Measurements from ENCODE around the gene HEPHL1.

Gene HEPHL1

DNA sequence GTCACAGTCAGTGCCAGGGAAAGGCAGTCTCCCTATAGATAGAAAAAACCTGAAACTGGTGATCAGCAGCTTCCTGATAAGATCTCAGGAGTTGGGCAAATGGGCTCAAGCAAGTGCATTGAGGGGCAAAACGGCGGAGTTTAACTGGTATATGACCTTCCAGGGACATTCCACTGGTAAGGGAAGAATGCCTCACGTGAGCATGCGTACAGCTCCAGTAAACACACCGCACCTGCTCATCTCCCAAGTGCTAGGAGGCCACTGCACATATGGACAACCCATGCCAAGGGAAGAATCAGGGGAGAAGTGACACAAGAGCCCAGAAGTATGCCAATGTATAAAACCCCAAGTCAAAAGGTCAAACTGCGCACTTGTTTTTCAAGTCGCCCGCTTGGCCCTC is 11.6 kb downstream of the HEPHL1 start:
- no peak for TF ChIP-seq POLR2AphosphoS5 (IDR thresholded peaks at IDR 0.05; ENCODE audit: low read depth)
- TF ChIP-seq, protein P1, sequence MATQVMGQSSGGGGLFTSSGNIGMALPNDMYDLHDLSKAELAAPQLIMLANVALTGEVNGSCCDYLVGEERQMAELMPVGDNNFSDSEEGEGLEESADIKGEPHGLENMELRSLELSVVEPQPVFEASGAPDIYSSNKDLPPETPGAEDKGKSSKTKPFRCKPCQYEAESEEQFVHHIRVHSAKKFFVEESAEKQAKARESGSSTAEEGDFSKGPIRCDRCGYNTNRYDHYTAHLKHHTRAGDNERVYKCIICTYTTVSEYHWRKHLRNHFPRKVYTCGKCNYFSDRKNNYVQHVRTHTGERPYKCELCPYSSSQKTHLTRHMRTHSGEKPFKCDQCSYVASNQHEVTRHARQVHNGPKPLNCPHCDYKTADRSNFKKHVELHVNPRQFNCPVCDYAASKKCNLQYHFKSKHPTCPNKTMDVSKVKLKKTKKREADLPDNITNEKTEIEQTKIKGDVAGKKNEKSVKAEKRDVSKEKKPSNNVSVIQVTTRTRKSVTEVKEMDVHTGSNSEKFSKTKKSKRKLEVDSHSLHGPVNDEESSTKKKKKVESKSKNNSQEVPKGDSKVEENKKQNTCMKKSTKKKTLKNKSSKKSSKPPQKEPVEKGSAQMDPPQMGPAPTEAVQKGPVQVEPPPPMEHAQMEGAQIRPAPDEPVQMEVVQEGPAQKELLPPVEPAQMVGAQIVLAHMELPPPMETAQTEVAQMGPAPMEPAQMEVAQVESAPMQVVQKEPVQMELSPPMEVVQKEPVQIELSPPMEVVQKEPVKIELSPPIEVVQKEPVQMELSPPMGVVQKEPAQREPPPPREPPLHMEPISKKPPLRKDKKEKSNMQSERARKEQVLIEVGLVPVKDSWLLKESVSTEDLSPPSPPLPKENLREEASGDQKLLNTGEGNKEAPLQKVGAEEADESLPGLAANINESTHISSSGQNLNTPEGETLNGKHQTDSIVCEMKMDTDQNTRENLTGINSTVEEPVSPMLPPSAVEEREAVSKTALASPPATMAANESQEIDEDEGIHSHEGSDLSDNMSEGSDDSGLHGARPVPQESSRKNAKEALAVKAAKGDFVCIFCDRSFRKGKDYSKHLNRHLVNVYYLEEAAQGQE (IDR thresholded peaks at IDR 0.05; ENCODE audit: insufficient replicate concordance, low read depth): no peak
- no peak for TF ChIP-seq SPI1 (IDR thresholded peaks at IDR 0.05; ENCODE audit: borderline replicate concordance, low read depth)
- TF ChIP-seq, protein P2, sequence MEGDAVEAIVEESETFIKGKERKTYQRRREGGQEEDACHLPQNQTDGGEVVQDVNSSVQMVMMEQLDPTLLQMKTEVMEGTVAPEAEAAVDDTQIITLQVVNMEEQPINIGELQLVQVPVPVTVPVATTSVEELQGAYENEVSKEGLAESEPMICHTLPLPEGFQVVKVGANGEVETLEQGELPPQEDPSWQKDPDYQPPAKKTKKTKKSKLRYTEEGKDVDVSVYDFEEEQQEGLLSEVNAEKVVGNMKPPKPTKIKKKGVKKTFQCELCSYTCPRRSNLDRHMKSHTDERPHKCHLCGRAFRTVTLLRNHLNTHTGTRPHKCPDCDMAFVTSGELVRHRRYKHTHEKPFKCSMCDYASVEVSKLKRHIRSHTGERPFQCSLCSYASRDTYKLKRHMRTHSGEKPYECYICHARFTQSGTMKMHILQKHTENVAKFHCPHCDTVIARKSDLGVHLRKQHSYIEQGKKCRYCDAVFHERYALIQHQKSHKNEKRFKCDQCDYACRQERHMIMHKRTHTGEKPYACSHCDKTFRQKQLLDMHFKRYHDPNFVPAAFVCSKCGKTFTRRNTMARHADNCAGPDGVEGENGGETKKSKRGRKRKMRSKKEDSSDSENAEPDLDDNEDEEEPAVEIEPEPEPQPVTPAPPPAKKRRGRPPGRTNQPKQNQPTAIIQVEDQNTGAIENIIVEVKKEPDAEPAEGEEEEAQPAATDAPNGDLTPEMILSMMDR (IDR thresholded peaks at IDR 0.05; ENCODE audit: insufficient read depth, low read length): no peak
- TF ChIP-seq GABPA (IDR thresholded peaks at IDR 0.05; ENCODE audit: low read depth): no peak
- Histone ChIP-seq H3K27ac (replicated peaks) (no peak overlapping the region), H3K4me3 (replicated peaks; ENCODE audit: insufficient read depth, low read length) (no peak overlapping the region), H3K27me3 (ENCODE audit: insufficient read depth, poor library complexity, severe bottlenecking) (no peaks in the 10 kb centered on the region)
- DNase-seq (ENCODE audit: low read depth in 1 of 2, low spot score in 1 of 2): no peak

DNA sequence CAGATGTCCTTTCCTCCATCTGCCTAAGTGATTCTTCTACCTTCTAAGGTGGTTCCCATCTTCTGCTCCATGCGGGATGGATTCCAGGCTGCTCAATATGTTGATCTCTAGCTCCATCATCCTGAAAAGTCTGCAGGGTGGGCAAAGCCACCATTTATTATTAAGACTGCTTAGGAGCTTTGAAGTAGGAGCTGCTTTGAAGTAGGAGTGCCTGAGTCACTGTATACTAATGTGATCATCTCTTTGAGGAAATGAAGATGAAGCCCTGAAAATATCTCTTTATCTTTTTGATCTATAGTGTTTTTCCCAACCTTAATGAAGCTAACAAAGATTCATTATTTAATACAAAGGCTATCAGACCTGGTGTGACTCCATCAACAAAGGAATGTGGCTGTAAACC is 13.1 kb downstream of the HEPHL1 start:
- DNase-seq (ENCODE audit: low read depth in 1 of 2, low spot score in 1 of 2): no peak
- no peak overlapping the region for H3K4me3 ChIP-seq (replicated peaks; ENCODE audit: insufficient read depth, low read length)
- no peak for TF ChIP-seq GABPA (IDR thresholded peaks at IDR 0.05; ENCODE audit: low read depth)
- TF ChIP-seq, protein P2 (IDR thresholded peaks at IDR 0.05; ENCODE audit: insufficient read depth, low read length): no peak
- TF ChIP-seq SPI1 (IDR thresholded peaks at IDR 0.05; ENCODE audit: borderline replicate concordance, low read depth): no peak
- TF ChIP-seq, protein P1 (IDR thresholded peaks at IDR 0.05; ENCODE audit: insufficient replicate concordance, low read depth): no peak
- TF ChIP-seq POLR2AphosphoS5 (IDR thresholded peaks at IDR 0.05; ENCODE audit: low read depth): no peak

DNA sequence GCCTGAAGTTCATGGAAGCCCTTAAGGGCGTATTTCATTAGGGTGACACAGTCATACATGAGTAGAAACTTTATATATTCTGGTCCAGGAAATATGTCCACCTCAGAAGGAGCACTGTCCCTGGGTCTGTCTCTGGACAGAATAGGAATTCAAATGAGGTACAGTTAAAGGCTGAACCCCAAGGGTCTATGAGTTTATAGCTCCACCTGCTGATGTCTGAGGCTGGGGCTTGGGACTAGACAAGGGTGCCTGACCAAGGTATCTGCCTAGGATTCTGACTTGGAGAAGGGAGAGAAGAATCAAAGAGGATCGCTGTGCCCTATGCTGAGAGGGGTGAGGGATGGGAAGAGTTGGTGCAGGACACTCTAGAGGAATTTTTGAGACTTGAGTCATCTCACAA is 14.9 kb downstream of the HEPHL1 start:
- H3K27me3 ChIP-seq (ENCODE audit: insufficient read depth, poor library complexity, severe bottlenecking): no peaks in the 10 kb centered on the region
- no peak for DNase-seq (ENCODE audit: low read depth in 1 of 2, low spot score in 1 of 2)
- H3K27ac ChIP-seq (replicated peaks): no peak overlapping the region
- H3K4me3 ChIP-seq (replicated peaks; ENCODE audit: insufficient read depth, low read length): no peak overlapping the region
- TF ChIP-seq, protein P1 (IDR thresholded peaks at IDR 0.05; ENCODE audit: insufficient replicate concordance, low read depth): no peak
- TF ChIP-seq POLR2AphosphoS5 (IDR thresholded peaks at IDR 0.05; ENCODE audit: low read depth): no peak

More for the DNA sequence above, 13.1 kb downstream of the HEPHL1 start:
- no peak overlapping the region for H3K27ac ChIP-seq (replicated peaks)
- H3K27me3 ChIP-seq (ENCODE audit: insufficient read depth, poor library complexity, severe bottlenecking): no peaks in the 10 kb centered on the region

DNA sequence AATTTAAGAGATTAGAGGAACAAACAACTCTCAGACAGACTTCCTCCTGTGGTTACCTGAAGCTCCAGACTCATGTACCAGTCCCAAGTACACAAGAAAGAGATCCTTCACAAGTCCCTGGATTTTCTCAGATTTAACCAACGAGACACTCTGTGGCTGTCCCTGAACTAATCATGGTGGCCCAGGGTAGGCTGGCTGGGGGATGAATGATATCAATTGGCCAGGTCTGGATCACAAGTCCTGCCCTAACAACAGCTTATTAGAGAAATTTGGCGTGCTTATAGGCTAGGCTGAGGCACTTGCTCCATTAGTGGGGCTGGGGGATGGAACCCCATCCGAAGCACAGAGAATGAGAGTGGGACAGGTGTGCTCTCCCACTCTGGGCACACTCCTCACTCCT is 22.1 kb downstream of the HEPHL1 start:
- no peaks in the 10 kb centered on the region for H3K27me3 ChIP-seq (ENCODE audit: insufficient read depth, poor library complexity, severe bottlenecking)
- H3K27ac ChIP-seq (replicated peaks): no peak overlapping the region
- H3K4me3 ChIP-seq (replicated peaks; ENCODE audit: insufficient read depth, low read length): no peak overlapping the region
- DNase-seq (ENCODE audit: low read depth in 1 of 2, low spot score in 1 of 2): no peak
- no peak for TF ChIP-seq GABPA (IDR thresholded peaks at IDR 0.05; ENCODE audit: low read depth)
- no peak for TF ChIP-seq SPI1 (IDR thresholded peaks at IDR 0.05; ENCODE audit: borderline replicate concordance, low read depth)
